ENCODE measurements around the gene LARP4B. TPM values are rescaled to one million over a fixed set of nuclear protein-coding genes. Genes with fewer than 3 reads are reported as not detected.

LARP4B gene
- total RNA-seq, 1 donor from 2014 or later: 78.3 TPM

DNA sequence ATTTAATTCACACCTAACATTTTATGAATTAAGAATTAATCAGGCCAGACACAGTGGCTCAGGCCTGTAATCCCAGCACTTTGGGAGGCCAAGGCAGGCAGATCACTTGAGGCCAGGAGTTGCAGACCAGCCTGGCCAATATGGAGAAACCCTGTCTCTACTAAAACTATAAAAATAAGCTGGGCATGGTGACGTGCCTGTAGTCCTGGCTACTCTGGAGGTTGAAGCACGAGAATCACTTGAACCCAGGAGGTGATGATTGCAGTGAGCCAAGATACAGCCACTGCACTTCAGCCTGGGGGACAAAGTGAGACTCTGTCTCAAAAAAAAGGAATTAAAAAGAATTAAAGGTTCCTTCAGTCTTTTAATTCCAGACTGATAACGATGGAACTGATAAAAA is 11.1 kb downstream of the LARP4B start:
- no peak for DNase-seq (ENCODE audit: extremely low spot score in 2 of 2)

DNA sequence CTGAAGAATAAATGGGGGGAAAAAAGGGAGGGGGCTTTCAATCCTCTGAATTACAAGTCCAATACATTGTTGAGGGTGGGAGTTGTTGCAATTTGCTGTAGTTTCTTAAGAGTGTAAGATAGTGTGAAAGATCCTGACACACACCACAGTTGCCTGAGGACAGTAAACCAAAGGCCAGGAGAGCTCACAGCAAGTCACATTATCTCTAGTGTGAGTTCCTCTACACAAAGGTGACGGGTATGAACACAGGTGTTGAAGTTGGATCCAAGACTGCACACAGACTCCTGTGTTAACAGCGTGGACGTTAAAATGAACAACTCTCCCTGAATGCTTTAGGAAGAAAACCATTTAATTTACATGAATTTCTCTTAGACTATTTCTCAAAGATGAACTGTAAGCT is 12.0 kb downstream of the LARP4B start:
- peaks cover 35% of the 10 kb centered on the region for H3K4me1 ChIP-seq
- TF ChIP-seq POLR2A (IDR thresholded peaks at IDR 0.05) (no peak), POLR2AphosphoS5 (IDR thresholded peaks at IDR 0.05; ENCODE audit: insufficient read depth in 1 of 2, low read depth in 1 of 2) (no peak)
- TF ChIP-seq, protein P1, sequence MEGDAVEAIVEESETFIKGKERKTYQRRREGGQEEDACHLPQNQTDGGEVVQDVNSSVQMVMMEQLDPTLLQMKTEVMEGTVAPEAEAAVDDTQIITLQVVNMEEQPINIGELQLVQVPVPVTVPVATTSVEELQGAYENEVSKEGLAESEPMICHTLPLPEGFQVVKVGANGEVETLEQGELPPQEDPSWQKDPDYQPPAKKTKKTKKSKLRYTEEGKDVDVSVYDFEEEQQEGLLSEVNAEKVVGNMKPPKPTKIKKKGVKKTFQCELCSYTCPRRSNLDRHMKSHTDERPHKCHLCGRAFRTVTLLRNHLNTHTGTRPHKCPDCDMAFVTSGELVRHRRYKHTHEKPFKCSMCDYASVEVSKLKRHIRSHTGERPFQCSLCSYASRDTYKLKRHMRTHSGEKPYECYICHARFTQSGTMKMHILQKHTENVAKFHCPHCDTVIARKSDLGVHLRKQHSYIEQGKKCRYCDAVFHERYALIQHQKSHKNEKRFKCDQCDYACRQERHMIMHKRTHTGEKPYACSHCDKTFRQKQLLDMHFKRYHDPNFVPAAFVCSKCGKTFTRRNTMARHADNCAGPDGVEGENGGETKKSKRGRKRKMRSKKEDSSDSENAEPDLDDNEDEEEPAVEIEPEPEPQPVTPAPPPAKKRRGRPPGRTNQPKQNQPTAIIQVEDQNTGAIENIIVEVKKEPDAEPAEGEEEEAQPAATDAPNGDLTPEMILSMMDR (IDR thresholded peaks at IDR 0.05): no peak

More for the DNA sequence above, 11.1 kb downstream of the LARP4B start:
- no peaks in the 10 kb centered on the region for H3K27me3 ChIP-seq
- no peaks in the 10 kb centered on the region for H3K9me3 ChIP-seq
- no peak overlapping the region for H3K4me3 ChIP-seq
- intact Hi-C loops (cut with DNase I): no loop called here
- H3K4me1 ChIP-seq: peaks cover 38% of the 10 kb centered on the region
- peaks cover 0 to 3% of the 10 kb centered on the region in 2 donors for H3K36me3 ChIP-seq
- TF ChIP-seq, protein P1 (IDR thresholded peaks at IDR 0.05): no peak
- no peak for TF ChIP-seq POLR2AphosphoS5 (IDR thresholded peaks at IDR 0.05; ENCODE audit: insufficient read depth in 1 of 2, low read depth in 1 of 2)
- no peak for TF ChIP-seq POLR2A (IDR thresholded peaks at IDR 0.05)
- H3K27ac ChIP-seq: no peak overlapping the region

DNA sequence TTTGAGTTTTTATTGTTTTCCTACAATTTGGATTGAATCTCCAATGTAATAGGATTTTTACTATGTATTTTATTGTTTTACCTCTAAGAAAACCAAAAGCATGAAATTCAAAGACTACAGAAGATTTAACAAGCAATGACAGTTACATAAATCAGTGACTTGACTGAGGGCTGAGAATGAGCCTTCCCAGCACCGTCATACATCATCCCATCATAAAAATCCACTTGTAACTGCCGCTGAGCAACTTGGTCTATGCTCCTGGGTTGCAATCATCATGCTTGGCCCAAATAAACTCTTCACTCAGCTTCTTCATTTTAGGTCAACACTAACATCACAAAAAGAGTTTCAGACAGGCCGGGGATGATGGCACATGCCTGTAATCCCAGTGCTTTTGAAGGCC is 13.5 kb downstream of the LARP4B start:
- TF ChIP-seq POLR2A (IDR thresholded peaks at IDR 0.05): no peak
- no peak for TF ChIP-seq POLR2AphosphoS5 (IDR thresholded peaks at IDR 0.05; ENCODE audit: insufficient read depth in 1 of 2, low read depth in 1 of 2)
- TF ChIP-seq, protein P1 (IDR thresholded peaks at IDR 0.05): no peak
- Histone ChIP-seq H3K27ac (no peak overlapping the region), H3K27me3 (no peaks in the 10 kb centered on the region), H3K9me3 (no peaks in the 10 kb centered on the region), H3K4me1 (peaks cover 21% of the 10 kb centered on the region), H3K4me3 (no peak overlapping the region), H3K36me3 (peaks cover 0 to 3% of the 10 kb centered on the region in 2 donors)
- DNase-seq (ENCODE audit: extremely low spot score in 2 of 2): no peak
- intact Hi-C loops (cut with DNase I): no loop called here

More for the DNA sequence above, 12.0 kb downstream of the LARP4B start:
- no peaks in the 10 kb centered on the region for H3K9me3 ChIP-seq
- peaks cover 0 to 3% of the 10 kb centered on the region in 2 donors for H3K36me3 ChIP-seq
- no peak for DNase-seq (ENCODE audit: extremely low spot score in 2 of 2)
- H3K27me3 ChIP-seq: no peaks in the 10 kb centered on the region
- H3K27ac ChIP-seq: no peak overlapping the region
- intact Hi-C loops (cut with DNase I): no loop called here
- H3K4me3 ChIP-seq: no peak overlapping the region

DNA sequence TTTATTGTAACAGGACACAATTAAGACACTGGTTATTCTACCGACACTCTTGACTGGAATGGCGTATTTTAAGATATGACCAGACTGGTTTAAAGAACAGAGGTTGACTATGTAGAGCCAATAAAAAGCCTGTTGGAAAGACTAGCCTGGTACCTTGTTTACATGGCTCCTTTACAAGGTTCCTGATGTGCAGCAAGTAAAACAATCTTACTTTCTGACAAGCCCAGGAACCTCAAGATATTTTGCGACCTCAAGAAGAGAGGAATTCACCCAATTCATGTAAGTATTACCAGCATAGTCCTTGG is 14.1 kb downstream of the LARP4B start:
- Histone ChIP-seq H3K9me3 (no peaks in the 10 kb centered on the region), H3K4me1 (peaks cover 19% of the 10 kb centered on the region), H3K36me3 (peaks cover 0 to 3% of the 10 kb centered on the region in 2 donors), H3K27me3 (no peaks in the 10 kb centered on the region), H3K27ac (no peak overlapping the region), H3K4me3 (no peak overlapping the region)
- DNase-seq (ENCODE audit: extremely low spot score in 2 of 2): no peak
- intact Hi-C loops (cut with DNase I): no loop called here
- TF ChIP-seq, protein P1 (IDR thresholded peaks at IDR 0.05): no peak
- TF ChIP-seq POLR2AphosphoS5 (IDR thresholded peaks at IDR 0.05; ENCODE audit: insufficient read depth in 1 of 2, low read depth in 1 of 2): no peak
- no peak for TF ChIP-seq POLR2A (IDR thresholded peaks at IDR 0.05)

DNA sequence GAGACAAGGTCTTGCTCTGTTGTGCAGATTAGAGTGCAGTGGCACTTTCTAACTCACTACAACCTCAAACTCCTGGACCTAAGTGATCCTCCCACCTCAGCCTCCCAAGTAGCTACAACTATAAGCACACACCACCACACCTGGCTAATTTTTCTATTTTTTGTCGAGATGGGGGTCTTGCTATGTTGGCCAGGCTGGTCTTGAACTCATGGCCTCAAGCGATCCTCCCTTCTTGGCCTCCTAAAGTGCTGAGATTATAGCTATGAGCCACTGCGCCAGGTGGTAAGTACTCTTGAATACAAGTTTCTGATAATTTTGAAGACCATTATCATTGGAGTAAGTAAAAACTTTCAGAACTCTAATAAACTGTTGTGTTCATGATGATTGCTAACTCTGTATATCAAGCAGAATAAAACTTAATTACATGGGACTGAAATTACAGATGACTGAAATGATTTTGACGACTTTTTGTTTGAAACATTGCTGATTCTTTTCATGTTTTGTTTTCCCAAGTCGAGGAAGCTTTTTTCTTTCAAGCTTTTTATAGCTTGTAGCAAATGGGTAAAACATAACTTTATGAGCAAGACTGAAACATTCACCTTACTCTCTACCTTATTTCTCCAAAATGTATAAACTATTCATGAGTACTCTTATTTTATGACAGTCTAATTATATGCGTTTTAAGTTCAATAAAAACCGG is 14.6 kb downstream of the LARP4B start:
- intact Hi-C loops (cut with DNase I): no loop called here
- no peaks in the 10 kb centered on the region for H3K9me3 ChIP-seq
- H3K27me3 ChIP-seq: no peaks in the 10 kb centered on the region
- no peak for TF ChIP-seq POLR2AphosphoS5 (IDR thresholded peaks at IDR 0.05; ENCODE audit: insufficient read depth in 1 of 2, low read depth in 1 of 2)
- TF ChIP-seq, protein P1 (IDR thresholded peaks at IDR 0.05): no peak
- no peak for TF ChIP-seq POLR2A (IDR thresholded peaks at IDR 0.05)
- H3K4me3 ChIP-seq: no peak overlapping the region
- H3K4me1 ChIP-seq: peaks cover 14% of the 10 kb centered on the region
- peaks cover 0 to 3% of the 10 kb centered on the region in 2 donors for H3K36me3 ChIP-seq
- no peak for DNase-seq (ENCODE audit: extremely low spot score in 2 of 2)
- no peak overlapping the region for H3K27ac ChIP-seq

All from vagina (tissue), 2 donors.